NCI-H2171 treated with DMSO at 0.1 percent for 48 hours (cell line): ENCODE measurements around the gene ANO2.
A peak's percentile ranks its signal among the peaks of the same experiment; 100 is the strongest.

Experiments used
- DNase-seq: peaks from one replicate; lab custom pipeline; 2025; lab: John Stamatoyannopoulos, UW

The ANO2 gene

GRCh38 chr12:5916785-5917290 is 28.2 kb downstream of the ANO2 start:
- no peak for DNase-seq

DNA sequence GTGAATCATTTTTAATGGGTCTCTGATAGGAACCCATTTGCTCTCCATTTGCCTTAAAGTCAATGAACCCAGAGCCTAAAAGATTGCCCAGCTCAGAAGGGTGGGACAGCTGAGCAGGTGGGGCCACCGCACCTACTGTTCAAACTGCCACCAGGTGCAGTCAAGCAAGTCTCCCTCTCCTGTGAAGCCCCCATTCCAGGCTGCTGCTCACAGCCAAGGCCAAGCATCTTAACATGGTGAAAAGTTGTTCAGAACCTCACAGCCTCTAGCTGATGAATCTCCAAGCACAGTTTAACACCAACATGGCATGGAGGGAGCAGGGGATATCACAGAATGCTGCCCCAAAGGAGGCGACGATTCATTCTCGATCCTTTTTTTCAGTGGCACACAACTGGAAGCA is 29.5 kb downstream of the ANO2 start:
- DNase-seq, result no peak

GRCh38 chr12:5914387-5915149 is 30.5 kb downstream of the ANO2 start:
- no peak for DNase-seq

- no peak for DNase-seq
Observed at GRCh38 chr12:5913387-5913786, 31.7 kb downstream of the ANO2 start.

DNA sequence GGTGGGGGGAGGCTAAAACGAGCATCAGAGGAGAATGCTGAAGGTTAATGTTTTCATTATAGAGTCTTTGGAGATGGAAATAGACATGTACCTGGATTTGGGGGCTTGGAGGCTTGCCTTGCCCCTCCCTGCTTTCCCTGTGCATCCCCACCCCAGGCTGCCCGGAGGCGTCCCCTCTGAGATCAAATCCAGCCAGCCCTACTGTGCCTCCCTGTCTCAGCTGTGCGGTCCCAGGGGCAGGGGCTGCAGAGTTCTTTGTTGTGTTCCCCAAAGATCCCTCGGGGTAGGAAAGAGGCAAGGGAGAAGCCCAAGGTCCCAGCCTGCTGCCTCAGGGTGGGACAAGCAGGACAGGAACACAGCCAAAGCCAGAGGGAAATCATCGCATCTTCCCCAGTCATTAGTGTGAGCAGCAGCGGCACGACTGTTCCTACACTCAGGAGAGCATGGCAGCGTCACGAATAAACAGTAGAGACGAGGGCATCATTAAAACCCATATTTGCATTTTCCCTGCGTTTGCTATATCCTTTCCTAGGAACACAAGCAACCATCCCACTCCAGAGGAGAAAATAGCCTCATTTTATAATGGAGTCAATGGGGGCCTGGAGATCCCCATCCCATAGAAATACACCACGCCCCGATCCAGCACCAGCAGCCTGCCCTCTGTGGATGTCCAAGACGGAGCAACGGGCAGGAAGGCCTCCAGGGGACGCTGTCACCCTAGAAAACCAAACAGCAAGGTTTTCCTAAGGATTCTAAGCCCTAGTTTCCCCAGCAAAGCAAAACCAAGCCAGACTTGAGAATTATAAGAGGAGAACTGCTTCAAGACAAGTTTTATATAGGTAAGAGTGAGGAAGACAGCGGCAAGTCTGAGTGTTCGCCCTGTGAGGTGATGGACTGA is 32.4 kb downstream of the ANO2 start:
- DNase-seq, result no peak

GRCh38 chr12:5912011-5912410 is 33.0 kb downstream of the ANO2 start:
- no peak for DNase-seq

GRCh38 chr12:5910790-5911548 is 34.1 kb downstream of the ANO2 start:
- DNase-seq, result no peak

DNA sequence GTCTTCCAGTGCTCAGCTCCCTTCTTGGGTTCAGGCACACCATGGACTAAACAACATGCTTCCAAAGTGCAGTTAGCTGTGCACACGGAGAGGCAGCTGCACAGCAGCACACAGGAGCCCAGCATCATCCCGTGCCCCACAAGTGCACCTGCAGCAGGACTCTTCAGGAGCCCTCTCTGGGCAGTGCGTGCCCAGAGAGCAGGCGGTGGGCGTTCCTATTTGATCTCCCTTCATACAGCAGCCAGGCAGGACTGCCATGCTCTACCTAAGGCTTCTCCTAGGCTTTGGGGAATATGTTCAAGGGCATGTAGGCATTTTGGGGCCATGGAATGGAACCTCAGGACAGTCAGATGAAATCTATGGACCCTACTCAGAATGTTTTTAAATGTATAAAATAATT is 35.5 kb downstream of the ANO2 start:
- DNase-seq, result no peak

- DNase-seq, result no peak
Observed at GRCh38 chr12:5908251-5908650, 36.8 kb downstream of the ANO2 start.

GRCh38 chr12:5907807-5908206 is 37.3 kb downstream of the ANO2 start:
- DNase-seq, result no peak

- DNase-seq, result no peak
Observed at GRCh38 chr12:5905757-5906156, 39.3 kb downstream of the ANO2 start.

DNA sequence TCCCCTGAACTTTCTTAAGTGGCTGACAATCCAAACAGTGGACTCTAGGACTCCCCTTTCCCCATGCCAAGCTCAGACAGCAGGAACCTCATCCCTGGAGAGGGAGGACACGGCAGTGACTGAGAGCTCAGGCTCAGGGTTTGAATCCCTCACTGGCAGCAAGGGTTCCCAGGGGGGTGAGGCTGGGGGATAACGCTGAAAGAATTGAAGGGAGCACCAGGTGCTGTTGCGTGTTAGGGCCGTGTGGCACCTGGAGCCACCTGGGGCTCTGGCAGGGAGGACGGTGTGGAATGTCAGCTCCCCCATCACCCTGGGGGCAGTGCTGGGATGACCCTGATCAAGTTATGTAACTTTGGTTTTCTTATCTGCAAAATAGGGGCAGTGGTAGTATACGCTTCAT is 40.1 kb downstream of the ANO2 start:
- no peak for DNase-seq

DNA sequence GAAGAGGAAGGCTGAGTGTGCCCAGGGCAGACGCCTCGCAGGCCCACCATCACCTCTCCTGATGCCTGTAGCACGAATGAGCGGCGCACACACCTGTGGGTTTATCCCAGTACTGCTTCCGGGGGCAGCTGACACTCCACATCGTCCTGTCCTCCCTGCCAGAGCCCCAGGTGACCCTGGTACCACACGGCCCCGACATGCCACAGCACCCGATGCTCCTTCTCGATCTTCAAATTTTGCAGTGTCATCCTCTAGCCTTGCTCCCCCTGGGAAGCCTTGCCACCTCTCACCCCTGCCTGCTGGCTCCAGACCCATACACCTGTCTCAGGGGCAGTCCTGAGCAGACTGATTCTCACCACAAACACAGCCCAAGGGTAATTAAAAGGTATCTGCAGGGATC is 40.6 kb downstream of the ANO2 start:
- no peak for DNase-seq

- no peak for DNase-seq
Observed at GRCh38 chr12:5902736-5903135, 42.3 kb downstream of the ANO2 start.

DNA sequence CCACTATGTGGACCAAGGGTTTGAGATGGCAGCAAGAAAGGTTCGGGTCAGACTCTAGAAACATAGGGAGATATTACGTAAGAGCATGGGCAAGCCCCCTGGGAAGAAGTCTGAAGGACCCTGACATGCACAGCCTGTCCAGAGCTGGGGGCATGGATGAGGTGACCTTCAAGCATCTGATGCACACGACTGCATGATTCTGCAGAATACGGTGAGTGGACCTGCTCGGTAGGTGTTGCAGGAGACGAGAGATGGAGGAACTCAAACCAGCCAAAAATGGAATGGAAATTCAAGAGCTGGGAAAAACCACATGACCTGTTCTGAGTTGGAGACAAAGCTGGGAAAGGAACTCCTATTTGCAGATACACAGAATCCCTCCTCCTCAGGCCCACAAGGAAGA is 43.6 kb downstream of the ANO2 start:
- DNase-seq, result no peak

DNA sequence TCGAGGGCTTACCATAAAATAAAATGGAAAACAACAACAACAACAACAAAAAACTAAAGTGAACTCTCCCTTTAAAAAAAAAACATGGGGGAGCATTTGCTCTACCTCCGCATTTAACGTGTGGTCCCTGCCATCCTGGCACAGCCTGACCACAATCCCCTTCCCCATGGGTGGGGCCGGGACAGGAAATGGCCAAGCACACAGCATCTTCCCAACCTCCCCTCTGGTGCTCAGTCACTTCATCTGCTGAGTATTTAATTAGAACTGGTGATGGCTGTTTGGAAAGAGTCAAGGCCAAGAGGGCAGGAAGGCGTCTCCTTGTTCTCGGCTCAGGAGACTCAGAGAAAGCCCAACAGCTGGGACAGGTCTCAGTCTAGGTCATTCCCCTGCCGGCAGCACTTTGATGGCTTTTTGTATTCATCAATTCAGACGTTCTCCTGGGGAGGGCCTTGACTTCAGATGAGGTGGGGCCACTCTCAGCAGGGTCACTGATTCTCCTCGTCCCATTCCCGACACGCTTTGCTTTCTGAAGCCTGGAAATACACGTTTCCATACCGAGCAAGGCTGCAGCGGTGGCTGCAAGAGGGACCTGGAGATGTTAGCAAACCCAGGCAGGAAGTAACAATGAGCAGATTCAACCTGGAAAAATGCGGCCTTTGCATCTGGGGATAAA is 44.4 kb downstream of the ANO2 start:
- DNase-seq, result no peak

DNA sequence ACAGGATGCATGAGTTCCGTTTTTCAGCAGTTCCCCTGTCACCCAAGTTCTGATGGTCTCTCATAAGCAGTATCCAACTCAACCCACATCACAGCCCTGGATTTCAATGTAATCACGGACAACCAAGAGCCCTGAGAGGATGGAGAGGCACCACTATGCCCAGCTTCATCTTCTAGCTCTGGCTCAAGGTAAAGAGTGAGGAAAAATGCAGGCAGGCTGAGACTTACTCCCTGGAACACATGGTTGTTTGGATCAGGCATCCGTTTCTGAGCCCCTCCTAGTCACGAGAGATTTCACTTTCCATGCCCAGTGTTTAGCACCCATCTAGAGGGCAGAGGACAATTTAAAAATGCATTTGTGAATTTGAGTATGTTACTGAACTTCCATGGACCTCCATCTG is 45.0 kb downstream of the ANO2 start:
- DNase-seq, result no peak

DNA sequence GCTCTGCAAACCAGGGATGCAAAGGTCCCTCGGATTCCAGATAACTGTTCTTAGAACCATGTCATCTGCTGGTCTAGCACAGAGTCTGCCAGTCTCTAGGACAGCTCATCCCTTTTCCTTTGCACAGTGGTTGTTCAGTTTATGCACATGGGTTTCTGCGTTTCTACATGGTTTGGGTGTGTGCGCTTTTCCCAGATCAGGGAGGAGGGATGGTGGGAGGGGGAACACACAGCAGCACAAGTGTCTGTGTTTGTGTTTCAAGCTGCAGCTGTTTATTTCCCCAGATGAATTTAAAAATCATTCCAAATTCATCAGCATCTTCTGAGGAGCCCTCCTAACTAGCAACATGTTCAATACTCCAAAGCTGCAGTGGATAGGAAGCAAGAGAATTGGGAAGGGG is 45.4 kb downstream of the ANO2 start:
- no peak for DNase-seq

DNA sequence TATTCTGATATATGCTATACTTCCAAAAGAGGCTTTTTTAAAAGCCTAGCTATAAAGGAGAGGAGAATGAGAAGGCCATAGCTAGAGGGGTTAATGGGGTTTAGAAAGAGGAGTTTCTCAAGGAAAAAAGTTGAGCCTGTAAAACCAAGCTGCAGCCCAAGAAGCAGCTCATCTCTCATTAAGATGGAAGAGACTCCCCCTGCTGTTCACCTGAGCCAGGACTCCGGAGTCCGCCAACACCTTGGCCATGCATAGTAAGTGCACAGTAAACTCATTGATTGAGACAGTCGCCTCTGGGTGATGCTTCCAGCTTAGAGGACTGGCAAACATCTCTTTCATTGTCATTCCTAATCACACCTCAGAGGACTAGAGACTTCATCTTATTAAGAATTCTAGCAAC is 46.2 kb downstream of the ANO2 start:
- DNase-seq, result peak; percentile 19

DNA sequence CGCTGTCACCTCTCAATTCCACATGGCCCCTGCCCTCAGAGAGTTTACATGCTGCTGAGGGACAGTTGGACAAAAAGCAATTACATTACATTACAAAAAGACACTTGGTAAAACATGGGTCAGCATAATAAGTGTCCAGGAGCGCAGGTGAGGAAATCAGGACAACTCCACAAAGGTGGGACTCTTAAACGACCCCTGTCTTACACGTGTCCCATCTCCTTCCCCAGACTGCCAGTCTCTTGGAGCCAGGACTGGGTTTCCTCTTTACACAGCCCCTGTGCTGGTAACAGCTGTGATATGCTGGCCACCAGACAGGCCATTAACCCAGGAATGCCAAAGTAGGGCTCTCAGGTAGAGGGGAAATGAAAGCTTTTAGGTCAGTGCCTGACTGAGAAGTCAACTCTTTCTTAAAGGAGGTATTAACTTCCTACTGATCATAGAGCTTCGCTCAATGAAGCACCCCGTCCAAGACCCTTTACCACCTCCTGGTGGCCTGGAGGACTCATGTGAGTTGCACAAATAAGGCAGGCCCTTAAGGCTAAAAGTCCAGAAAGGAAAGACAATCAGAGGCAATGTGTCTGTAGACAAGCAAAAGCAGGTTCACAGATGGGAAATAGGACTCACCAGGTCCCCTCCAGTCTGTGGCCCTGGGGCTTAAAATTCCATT is 55.5 kb downstream of the ANO2 start:
- peak; percentile 42 for DNase-seq

DNA sequence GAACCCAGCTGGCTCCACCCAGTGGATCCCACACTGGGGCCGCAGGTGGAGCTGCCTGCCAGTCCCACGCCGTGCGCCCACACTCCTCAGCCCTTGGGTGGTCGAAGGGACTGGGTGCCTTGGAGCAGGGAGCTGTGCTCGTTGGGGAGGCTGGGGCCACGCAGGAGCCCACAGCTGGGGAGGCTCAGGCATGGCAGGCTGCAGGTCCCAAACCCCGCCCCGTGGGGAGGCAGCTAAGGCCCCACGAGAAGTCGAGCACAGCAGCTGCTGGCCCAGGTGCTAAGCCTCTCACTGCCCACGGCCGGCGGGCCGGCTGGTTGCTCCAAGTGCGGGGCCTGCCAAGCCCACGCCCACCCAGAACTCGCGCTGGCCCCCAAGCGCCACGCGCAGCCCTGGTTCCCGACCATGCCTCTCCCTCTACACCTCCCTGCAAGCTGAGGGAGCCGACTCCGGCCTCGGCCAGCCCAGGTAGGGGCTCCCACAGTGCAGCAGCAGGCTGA is 56.2 kb downstream of the ANO2 start:
- no peak for DNase-seq
